COLO829 (cell line): ENCODE data around the gene SNRPD3.

Experiments used
- DNase-seq: peaks from one replicate; pipeline ENCODE4 v3.0.0; 2012; ENCODE audit warnings: low spot score

The SNRPD3 gene

DNA sequence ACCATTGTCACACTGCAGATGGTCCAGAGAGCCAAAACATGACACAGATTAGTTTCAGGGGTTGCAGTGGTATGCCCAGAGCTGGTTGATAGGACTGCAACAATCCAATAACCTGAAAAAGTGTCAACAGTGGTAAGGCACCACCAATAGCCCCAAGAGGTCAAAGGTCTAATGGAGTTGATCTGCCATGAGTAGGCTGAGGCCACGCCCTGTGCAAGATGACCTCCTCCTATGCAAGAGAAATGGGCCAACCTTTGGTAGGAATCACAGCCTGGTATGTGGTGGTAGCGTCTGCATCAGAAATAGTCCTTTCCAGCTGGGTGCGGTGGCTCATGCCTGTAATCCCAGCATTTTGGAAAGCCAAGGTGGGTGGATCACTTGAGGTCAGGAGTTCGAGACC is 20.5 kb upstream of the SNRPD3 start:
- no peak for DNase-seq

DNA sequence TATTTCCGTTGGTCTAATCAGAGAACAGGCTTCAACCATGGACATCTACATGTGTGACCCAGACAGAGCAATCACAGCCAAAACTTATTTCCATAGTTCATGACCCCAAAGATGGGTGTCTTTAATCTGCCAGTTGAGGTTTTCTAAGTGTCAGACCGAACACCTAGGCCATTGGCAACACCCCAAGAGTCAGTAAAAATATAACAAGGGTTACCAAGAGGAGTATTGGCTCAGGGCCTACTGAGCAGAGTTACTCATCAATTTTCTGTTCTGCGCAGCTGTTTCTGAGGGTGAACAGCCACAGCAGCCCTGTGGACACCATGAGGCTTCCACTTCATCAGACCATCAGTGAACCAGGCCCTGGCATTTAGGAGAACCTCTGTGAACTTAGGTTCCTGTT is 19.7 kb upstream of the SNRPD3 start:
- no peak for DNase-seq

DNA sequence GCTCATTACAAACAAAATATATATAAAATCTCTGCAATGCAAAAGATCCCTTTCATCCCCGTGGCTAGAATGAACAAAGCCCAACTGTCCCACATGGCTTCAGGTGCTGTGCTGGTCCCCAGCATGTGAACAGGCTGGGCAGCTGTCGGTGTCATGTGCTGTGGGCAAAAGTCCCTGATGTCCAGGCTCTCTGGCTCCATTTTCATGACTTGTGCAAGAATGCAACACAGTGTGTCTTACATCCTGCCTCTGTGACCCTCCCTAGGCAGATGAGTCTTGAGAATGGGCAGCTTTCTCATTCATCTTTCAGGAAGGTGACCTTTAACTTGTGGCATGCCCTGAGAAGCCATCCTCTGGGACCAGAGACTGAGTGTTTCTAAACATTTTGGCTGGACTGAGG is 15.3 kb upstream of the SNRPD3 start:
- no peak for DNase-seq

DNA sequence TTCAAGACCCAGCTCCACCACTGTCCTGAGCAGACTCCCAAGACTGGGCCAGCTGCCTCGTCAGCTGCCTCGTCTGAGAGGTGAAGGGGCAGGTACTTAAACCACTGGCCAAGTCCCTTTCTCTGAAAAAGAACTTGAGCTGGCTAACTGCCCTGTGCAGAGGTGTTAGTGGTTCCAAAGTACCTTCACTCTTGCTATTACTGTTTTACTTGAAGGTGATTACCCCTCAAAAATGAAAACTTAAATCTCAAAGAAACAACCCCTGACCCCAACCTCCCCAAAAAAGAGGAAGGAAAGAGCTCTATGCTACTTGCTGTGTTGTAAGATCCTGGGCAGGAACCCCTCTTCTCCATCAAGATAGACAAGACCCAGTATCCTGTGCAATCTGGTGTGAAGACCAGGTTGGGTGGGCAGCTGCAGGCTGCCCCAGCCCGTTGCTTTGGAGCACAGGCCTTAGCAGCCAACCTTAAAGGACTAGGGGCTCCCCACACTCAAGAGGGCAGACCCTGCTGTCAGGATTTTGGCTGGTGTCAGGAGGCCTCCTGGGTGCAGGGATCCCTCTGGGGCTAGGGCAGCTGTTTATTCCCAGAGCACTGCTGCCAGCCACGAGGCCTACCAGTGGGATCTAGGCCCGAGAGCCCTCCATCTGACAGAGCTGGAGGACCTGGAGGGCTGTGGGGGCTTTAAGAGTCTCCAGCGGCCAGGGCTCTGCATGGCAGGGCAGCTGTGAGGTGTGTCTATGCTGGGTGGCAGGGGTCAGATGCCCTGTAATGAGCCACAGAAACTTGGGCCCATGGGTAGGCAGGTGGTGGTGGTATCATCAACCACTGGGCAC is 13.9 kb upstream of the SNRPD3 start:
- no peak for DNase-seq

DNA sequence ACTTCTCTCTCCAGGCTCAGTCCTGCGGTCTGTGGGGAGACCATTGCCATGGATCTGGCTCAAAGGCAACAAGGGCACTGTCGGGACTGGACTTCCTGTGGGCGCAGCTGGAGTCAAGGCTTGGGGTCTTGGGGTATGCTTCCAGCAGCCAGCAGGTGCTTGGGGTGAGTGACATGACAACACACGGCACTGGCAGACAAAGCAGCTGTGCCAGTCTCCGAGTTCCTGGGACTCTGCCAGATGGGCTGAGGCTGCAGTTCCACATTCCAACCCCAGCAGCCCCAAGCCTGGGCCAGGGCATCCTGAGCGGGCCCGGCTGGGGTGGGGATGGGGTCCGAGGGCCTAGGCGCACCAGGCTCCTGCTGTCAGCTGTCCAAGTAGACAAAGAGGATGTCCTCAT is 13.2 kb upstream of the SNRPD3 start:
- DNase-seq: no peak

DNA sequence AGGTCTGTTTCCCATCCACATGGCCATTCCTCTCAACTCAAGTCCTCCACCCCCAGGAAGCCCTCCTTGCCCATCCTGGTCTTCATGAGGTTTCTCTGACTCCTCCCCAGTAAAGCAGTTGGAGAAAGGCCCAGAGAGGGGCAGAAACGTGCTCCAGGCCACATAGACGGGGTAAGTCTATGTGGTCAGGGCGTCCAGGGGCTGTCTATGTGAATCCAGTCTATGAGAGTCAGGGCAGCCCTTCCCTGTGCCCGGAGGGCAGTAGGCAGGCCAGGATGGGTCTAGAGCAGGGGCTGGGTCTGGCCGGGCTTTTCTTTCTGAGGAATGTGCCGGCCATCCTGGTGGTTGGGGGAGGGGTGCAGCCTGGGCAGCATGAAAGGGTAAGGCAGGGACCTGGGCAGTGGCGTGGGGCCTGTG is 12.6 kb upstream of the SNRPD3 start:
- no peak for DNase-seq

DNA sequence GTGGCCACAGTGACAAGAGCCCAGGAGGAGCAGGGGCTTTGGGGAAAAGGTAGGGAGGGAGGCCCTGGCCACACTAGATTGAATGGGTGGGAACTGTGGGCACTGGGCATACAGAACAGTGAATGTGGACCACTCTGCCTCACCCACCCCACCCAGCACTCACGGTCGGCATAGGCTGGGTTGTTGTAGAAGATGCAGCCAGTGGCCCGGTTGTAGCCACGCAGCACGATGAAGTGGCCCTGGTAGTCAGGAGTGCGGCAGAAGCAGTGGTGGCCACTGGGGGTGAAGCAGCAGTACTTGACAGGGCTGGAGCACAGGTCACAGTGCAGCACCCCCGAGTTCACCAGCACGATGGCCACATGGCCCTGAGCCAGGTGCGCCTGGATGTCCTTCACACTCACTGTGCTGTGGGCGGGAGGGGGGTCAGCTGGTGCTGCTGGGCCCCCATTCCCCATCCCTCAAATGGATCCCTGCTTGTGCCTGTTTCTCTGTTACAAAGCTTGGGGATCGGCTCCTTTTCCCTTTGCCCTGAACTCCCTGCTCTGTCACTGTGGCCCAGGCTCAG is 12.0 kb upstream of the SNRPD3 start:
- DNase-seq: no peak

DNA sequence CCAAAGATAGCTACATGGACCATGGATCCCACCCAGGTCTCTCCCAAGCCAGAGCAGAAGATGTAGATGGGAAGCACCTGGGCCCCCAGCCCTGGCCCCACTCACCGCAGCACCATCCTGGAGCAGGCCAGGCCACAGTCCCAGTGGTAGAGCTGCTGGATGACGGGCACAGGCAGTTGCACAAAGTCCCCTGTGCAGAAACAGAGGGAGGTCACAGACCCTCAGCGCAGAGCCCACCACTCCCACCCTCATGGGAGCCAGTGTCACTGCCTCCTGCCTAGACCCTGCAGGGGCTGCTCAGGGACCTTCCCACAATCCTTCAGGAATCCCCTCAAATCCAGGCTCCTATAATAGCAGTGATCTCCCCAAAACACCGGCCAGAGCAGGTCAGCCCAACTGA is 7.0 kb upstream of the SNRPD3 start:
- no peak for DNase-seq

DNA sequence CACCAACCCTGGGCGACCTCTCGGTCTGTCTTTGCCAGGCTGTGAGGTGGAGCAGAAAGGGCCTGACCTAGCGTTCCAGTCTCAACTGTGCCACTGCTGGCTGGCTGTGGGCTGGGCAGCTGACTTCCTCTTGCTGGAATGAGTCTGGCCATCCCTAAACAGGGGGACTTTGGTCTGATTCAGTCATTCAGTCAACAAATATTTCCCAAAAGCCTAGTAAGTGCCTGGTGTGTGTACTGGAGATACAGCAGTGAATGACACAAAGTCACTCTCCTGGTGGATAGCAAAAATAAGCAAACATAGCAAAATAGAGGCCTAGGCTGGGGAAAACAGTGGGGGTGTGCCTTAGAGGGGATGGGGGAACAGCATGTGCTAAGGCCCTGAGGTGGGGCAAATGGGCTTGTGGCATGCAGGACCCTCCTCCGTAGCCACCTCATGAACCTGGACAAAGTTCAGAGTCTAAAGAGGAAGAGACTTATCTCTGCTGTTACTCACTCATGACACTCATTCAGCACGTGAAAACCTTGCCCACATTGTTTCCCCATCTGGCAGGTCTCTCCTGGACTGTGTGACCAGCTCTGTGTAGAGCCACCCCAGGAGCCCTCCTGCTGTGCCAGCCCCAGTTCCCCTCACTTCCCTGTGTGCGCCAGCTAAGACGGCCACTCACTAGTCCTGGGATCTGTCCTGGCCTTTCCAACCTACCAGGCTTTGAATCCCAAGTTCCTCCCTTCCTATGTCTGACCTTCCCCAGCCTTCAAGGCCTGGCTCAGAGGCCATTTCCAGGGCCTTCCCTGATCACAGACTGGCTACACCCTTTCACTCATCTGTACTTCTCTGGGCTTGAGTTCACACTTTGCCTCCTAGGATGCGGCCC is 5.5 kb upstream of the SNRPD3 start:
- no peak for DNase-seq

DNA sequence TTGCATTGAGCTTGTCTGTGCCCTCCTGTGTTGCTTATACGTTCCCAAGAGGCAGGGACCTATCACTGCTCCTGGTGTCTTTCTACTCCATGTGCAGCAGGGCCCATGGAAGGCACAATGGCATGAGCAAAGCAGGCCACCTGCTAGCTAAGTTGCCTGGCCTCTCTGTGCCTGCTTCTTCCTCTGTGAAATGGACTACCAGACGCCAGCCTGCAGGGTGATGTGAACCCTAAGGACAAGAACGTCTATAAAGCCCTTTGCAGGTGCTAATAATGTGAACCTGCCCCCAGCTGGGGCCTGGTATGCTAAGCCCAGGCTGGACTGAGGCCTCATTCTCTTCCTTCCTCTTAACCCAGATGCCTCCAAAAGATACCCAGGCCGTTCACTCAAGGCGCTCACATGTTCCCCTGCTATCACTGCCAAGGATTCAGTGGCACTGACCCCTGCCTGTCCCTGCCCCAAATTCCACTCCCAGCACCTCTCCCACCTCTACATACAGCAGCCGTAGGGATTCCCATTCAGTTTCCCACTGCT is 4.8 kb upstream of the SNRPD3 start:
- no peak for DNase-seq

DNA sequence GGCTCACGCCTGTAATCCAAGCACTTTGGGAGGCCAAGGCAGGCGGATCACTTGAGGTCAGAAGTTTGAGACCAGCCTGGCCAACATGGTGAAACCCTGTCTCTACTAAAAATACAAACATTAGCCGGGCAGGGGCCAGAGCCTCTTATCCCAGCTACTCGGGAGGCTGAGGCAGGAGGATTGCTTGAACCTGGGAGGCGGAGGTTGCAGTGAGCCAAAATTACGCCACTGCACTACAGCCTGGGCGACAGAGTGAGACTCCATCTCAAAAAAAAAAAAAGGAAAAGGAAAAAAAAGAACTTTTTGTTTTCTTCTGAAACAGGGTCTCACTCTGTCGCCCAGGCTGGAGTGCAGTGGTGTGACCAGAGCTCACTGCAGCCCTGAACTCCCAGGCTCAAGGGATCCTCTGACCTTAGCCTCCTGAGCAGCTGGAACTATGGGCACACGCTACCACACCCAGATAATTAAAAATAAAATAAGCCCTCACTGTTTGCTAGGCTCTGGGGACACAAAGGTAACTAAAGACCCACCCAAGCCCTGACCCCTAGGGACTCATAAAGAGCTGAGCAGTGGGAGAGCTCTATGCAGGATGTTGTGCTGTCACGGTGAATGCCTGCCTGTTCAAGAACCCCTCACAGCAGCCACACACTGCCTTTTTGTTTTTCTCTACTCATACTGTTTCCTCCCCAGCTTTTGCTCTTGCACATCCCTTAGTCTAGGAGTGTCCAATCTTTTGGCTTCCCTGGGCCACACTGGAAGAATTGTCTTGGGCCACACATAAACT is 3.1 kb upstream of the SNRPD3 start:
- DNase-seq: peak; percentile 95

DNA sequence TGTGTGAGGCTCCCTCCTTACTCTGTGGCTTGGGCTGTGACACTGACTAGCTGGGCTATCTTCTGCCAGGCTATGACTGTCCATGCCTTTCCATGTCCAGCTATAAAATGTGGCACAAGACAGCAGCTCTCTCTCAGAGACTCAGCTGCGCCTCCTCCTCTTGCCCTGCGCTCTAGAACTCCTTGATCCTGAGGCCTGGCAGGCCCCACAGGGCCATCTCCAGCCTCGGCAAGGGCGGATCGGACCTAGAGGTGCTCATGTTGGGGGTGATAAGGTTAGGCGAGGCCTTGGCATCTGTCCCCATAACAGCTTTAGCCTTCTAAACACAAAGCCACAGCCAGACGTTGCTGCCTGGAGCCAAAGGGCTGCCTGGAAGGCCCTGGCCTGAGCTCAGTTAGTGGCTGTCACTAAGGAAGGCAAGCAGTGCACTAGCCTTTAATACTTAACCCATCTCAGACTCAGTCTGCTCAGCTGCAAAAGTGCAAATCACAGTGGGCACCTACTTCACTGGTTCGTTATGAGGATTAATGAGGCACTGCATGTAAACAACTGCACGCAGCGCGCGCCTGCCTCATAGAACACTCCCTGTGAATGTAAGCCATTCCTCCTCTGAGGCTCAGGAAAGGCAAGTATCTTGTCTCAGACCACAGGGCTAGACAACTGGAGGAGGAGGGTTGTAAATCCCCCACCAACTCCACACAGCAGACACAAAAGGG is 2.0 kb upstream of the SNRPD3 start:
- DNase-seq: no peak

DNA sequence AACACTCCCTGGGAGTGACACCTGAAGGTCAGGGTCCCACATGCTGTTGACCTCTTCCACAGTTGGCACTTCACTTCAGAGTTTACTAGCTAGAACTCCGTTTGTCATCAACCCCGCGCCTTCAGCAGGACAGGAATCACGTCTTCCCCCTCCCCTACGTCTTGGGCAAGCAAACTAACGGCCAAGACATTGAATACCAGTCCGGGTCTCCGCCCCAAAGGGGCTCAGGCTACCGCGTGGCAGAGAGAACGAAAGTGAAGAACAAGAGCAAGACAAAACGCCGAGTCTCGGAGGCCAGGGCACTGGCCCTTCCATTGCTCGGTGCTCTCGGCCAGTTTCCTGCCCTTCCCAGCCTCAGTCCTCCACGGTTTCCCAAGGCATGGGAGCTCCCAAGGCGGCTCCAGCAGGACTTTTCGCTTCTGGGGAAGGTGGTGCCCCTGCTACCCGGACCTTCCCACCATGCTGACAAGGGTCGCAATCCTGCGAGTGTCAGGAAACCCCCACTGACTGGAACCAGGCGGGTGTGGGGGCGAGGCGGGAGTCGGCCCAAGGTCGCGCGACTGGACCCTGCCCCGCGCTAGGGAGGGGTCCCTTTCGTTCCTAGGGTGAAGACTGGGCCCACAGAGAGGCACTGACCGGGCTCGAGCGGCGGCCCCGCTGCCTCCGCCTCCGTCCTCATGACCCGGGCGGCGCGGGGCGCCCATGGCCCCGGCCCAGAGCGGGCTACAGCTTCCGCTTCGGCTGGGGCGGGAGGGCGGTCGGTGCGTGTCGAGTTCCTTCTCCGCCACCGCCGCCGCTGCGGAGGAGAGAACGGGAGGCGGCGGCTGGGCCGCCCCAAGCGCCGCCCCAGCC is 1.3 kb upstream of the SNRPD3 start, which contains the start of gene GUCD1:
Gene GUCD1, minus strand, starts transcription at position 826 of the 852 bp plus-strand sequence. Its CDS starts 147 bp downstream, at position 679.
- no peak for DNase-seq

DNA sequence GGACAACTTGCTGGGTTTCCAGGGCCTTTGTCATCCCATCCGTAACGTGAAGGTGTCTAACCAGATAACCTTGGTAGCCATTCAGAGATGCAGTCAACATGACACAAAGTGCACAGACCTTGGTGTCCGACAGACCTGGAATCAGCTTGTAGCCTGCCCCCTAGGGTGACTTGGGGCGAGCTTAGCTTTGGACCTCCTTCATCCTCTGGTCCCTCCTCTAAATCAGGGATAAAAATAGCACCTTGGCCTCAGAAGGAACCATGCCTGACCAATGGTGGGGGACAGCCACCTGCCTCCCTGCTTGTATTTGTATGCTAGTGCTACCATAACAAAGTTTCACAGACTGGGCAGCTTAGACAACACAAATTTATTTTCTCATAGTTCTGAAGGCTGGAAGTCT is 3.7 kb downstream of the SNRPD3 start:
- no peak for DNase-seq

DNA sequence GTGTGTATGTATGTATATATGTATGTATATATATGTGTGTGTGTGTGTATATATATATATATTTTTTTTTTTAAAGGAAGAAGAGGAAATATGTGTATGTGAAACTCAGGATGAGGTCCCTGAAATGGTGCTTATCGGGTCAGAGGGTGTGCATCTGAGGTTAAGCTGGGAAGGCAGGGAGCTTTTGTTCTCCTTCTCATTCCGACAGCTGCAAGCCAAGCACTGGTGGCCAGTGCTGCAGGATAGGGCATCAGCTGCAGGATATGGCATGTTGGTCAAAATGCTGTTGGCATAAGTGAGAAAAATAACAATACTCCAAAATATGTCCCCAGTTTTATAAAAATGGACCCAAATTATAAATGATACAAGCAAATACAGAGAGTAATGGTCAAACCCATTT is 7.4 kb downstream of the SNRPD3 start:
- no peak for DNase-seq

DNA sequence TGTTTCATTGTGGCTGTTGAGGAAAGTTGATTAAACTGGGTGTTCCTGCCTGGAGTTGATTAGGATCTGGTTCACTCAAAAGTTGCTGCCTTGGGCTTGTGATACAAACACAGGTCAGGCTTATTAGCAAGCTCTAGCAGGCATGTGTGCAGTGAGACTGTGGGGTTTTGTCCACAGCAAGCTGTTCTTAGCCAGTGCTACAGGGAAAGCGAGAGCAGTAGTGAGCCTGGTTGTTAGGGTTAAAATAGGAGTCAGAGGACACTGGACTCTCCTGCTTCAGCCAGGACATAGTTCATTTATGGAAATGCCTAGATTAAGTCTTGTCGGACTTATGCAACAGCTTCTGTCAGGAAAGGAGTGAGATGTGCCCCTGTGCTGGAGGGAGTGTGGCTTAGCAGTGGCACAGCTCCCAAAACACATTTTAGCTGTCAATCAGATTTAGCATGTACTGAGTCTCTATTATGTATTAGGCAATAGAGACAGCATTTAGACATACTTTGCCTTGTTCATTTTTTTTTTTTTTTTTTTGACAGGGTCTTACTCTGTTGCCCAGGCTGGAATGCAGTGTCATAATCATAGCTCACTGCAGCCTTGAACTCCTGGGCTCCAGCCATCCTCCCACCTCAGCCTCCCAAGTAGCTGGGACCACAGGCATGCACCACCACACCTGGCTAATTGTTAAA is 8.7 kb downstream of the SNRPD3 start:
- DNase-seq: no peak

DNA sequence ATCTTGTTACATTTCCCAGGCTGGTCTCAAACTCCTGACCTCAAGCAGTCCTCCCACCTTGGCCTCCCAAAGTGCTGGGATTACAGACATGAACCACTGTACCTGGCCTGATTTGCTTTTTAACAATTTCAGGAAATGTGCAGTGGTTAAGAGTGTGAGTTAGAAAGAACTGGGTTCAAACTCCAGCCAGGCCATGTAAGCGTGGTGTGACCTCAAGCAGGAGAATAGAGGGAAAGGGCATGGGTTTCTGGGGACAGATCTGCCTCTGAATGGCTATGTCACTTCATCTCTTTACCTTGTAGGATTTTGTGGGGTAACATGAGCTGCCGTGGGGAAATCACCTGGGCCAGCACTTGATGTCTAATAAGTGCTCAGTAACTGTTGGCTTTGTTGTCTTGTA is 9.3 kb downstream of the SNRPD3 start:
- no peak for DNase-seq

DNA sequence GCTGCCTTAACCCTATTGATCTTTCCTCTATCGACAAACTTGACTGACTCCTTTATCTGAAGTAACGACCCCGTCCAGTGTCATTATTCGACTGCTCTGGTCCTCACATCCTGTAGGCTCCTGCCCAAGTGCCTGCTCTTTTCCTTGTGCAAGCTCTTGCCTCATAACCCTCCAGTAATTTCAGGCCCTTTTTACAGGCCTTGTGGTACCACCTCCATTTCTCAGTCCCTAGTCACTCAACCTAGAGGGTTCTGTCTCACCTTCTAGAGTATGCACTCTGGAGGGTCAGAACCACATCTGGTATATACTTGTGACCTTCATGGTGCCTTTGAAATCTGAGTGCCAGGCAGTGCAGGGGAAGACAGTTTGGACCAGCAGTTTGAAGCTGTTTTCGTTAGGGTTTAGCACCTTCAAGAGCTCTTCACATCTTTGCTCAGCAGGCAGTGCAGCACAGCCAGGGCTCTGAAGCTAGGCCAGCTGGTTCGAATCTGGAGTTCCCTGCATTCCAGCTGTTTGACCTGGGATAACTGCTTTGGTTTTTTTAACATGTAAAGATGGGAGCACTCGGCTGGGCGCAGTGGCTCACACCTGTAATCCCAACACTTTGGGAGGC is 11.2 kb downstream of the SNRPD3 start:
- DNase-seq: no peak

DNA sequence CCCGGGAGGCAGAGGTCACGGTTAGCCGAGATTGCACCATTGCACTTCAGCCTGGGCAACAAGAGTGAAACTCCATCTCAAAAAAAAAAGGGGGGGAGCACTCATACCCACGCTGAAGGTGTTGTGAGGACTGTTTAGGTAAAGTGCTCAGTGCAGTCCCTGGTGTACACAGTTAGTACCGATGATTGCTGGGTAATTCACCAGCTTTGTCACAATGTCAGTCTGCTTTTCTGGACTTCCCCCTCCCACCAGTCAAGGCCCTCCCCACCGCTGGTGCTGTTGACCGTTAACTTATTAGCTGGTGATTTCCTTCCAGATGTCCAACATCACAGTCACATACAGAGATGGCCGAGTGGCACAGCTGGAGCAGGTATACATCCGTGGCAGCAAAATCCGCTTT is 11.9 kb downstream of the SNRPD3 start:
- DNase-seq: no peak
